NT2/D1 (cell line): ENCODE results near the gene NXPE4.

ENCODE experiments used
- YY1 ChIP-seq: IDR thresholded peaks from 2 replicates; pipeline ENCODE4 v1.6.1; 2011; ENCODE audit not compliant: insufficient read length, insufficient read depth
- ZNF274 ChIP-seq: IDR thresholded peaks from 2 replicates; pipeline ENCODE4 v1.6.1; 2011; ENCODE audit warnings: mild to moderate bottlenecking, low read depth, low read length

DNA sequence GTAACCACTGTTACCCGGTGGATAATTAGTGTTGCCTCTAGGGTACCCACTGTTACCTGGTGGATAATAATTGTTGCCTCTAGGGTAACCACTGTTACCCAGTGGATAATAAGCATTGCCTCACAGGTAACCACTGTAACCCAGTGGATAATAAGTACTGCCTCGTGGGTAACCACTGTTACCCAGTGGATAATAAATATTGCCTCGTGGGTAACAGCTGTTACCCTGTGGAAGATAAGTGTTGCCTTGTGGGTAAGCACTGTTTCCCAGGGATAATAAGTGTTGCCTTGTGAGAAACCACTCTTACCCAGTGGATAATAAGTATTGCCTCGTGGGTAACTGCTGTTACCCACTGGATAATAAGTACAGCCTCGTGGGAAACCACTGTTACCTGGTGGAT, 9.3 kb upstream of the NXPE4 start:
- TF ChIP-seq ZNF274 (no peak), YY1 (no peak)
